ENCODE measurements around the gene JPH2.
"Not testable (repeated sequence)": the region's sequence is repeated elsewhere in the genome, so short reads cannot be mapped to it uniquely, and the experiment has no call there.

The JPH2 gene

DNA sequence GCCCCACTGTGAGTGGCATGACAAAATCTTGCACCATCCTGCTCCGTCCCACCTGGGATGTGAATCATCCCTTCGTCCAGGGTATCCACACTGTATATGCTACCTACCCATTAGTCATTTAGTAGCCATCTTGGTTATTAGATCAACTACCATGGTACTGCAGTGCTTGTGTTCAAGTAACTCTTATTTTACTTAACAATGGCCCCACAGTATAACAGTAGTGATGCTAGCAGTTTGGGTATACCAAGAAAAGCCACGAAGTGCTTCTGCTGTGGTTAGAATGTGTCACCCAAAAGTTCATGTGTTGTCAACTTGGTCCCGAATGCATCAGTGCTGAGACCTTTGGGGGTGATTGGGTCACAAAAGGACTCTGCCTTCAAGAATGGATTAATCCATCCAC, 11.9 kb upstream of the JPH2 start:
- no peak overlapping the region for H3K4me3 ChIP-seq (ENCODE audit: low read depth, low read length)
- DNase-seq (ENCODE audit: low read depth) = no peak
- TF ChIP-seq, protein P1, sequence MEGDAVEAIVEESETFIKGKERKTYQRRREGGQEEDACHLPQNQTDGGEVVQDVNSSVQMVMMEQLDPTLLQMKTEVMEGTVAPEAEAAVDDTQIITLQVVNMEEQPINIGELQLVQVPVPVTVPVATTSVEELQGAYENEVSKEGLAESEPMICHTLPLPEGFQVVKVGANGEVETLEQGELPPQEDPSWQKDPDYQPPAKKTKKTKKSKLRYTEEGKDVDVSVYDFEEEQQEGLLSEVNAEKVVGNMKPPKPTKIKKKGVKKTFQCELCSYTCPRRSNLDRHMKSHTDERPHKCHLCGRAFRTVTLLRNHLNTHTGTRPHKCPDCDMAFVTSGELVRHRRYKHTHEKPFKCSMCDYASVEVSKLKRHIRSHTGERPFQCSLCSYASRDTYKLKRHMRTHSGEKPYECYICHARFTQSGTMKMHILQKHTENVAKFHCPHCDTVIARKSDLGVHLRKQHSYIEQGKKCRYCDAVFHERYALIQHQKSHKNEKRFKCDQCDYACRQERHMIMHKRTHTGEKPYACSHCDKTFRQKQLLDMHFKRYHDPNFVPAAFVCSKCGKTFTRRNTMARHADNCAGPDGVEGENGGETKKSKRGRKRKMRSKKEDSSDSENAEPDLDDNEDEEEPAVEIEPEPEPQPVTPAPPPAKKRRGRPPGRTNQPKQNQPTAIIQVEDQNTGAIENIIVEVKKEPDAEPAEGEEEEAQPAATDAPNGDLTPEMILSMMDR (IDR thresholded peaks at IDR 0.05; ENCODE audit: insufficient read depth, low read depth, low read length, missing control alignments) = no peak

DNA sequence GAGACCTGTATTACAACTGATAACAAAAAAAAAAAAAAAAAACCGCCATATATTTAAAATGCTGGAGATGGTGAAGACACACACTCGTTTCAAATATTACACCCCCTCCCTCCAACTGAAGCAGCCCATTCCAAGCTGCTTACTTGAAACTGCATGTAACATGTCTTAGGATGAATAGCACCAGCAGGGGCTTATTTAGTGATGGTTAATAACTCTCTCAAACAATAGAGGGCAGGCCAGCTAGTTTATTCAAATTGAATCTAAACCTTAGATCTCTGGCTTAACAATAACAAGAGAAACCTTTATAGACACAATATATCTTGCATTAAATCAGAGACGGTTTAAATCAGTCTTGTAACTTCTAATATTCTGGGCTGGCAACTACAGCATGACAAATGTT, 9.3 kb upstream of the JPH2 start:
- TF ChIP-seq, protein P1 (IDR thresholded peaks at IDR 0.05; ENCODE audit: insufficient read depth, low read depth, low read length, missing control alignments) = no peak

DNA sequence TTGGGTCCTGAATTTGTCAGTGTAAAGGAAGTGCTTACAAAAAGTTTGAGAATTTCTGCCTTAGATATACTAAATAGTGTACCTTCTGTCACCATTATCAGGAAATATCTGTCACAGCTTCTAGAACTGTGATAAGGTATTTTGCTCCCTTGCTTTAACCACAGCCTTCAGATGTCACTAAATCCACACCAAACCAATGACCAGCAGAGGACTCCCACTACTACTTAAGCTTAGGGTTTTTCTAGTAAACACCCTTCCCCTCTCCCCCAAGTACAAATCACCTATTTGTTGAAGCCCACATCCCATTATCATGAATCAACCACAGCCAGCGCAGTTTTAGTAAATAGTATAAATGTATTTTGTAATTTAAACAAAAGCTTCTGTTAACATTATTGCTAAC, 8.6 kb upstream of the JPH2 start:
- no peak for DNase-seq (ENCODE audit: low read depth)
- no peak overlapping the region for H3K4me3 ChIP-seq (ENCODE audit: low read depth, low read length)
- TF ChIP-seq, protein P1 (IDR thresholded peaks at IDR 0.05; ENCODE audit: insufficient read depth, low read depth, low read length, missing control alignments) = no peak

More for the DNA sequence above, 9.3 kb upstream of the JPH2 start:
- no peak overlapping the region for H3K4me3 ChIP-seq (ENCODE audit: low read depth, low read length)
- no peak for DNase-seq (ENCODE audit: low read depth)

DNA sequence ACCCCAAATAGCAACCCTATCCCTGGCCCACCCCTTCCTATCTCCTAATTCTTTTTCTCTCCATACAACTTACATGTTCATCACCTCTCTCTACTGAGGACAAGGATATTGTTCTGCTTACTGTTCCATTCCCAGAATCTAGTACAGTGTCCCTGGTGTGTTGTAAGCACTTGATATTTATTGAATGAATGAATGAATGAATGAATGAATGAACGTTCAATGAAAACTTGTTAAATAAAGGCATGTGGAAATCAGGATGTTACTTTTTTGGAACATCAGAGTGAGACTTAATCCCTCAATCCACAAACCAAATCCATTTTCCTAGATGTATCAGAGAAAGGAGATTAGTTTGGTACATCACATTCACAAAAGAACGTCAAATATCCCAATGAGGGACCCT, 6.8 kb upstream of the JPH2 start:
- DNase-seq (ENCODE audit: low read depth) = no peak
- TF ChIP-seq, protein P1 (IDR thresholded peaks at IDR 0.05; ENCODE audit: insufficient read depth, low read depth, low read length, missing control alignments) = no peak
- no peak overlapping the region for H3K4me3 ChIP-seq (ENCODE audit: low read depth, low read length)

DNA sequence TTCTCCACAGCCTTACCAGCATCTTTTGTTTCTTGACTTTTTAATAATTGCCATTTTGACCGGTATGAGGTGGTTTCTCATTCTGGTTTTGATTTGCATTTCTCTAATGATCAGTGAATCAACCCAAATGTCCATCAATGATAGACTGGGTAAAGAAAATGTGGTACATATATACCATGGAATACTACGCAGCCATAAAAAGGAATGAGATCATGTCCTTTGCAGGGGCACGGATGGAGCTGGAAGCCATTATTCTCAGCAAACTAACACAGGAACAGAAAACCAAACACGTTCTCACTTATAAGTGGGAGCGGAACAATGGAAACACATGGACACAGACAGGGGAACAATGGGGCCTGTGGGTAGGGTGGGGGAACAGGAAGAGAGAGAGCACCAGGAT, 4.7 kb upstream of the JPH2 start:
- H3K4me3 ChIP-seq (ENCODE audit: low read depth, low read length); DNase-seq (ENCODE audit: low read depth): not testable (repeated sequence)

DNA sequence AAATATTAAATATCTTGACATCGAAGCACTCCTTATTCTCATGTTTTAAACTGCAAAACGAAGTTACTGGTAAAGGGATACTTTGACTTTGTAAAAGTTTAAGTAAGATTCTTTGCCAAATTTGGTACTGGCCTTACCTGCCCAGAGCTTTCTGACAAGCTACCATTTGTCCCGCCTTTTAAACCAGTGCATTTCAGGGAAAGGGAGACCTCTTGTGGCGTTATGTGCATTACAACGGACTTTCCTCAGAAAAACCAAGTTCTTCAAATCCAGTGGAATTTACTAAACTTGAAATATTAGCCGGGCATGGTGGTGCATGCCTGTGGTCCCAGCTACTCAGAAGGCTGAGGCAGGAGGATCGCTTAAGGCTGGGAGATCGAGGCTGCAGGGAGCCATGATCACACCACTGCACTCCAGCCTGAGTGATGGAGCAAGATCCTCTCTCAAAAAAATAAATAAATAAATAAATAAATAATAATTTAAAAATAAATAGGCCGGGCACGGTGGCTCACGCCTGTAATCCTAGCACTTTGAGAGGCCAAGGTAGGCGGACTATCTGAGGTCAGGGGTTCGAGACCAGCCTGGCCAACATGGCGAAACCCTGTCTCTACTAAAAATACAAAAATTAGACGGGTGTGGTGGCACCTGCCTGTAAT, 3.3 kb upstream of the JPH2 start:
- H3K4me3 ChIP-seq (ENCODE audit: low read depth, low read length) = not testable (repeated sequence)
- TF ChIP-seq, protein P1 (IDR thresholded peaks at IDR 0.05; ENCODE audit: insufficient read depth, low read depth, low read length, missing control alignments) = peak; percentile 71
- peak; percentile 75 for DNase-seq (ENCODE audit: low read depth)

DNA sequence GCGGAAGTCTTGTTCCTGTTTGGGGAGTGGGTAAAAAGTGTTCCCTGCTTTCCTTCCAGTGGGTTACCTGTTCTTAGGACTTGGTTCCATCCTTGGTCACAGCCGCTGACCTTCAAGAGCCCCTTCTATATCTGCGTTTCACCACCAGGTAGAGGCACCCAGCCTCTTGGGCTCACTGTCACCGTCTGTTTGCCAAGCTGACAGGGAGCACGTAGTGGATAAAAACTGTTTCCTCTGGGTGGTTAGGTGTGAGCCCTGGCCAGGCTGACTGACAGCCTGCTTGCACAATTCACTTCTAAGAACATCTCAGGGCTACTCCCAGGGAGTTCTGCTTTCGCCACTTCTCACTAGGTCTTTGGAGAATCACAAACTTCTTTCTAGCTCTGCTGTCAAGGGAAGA, 1.8 kb upstream of the JPH2 start:
- TF ChIP-seq, protein P1 (IDR thresholded peaks at IDR 0.05; ENCODE audit: insufficient read depth, low read depth, low read length, missing control alignments) = no peak
- DNase-seq (ENCODE audit: low read depth) = no peak

More for the DNA sequence above, 1.8 kb upstream of the JPH2 start:
- no peak overlapping the region for H3K4me3 ChIP-seq (ENCODE audit: low read depth, low read length)
